ENCODE data around the gene ECHDC3. TPM values are rescaled to one million over a fixed set of nuclear protein-coding genes. Genes with fewer than 3 reads are reported as not detected.

ECHDC3 gene
- polyA plus RNA-seq, 1 donor = 11.0 TPM

GRCh38 chr10:11746883-11747539 lies 4.8 kb downstream of the ECHDC3 start:
- DNase-seq = no peak

GRCh38 chr10:11748866-11749265 lies 6.7 kb downstream of the ECHDC3 start:
- no peak for DNase-seq

DNA sequence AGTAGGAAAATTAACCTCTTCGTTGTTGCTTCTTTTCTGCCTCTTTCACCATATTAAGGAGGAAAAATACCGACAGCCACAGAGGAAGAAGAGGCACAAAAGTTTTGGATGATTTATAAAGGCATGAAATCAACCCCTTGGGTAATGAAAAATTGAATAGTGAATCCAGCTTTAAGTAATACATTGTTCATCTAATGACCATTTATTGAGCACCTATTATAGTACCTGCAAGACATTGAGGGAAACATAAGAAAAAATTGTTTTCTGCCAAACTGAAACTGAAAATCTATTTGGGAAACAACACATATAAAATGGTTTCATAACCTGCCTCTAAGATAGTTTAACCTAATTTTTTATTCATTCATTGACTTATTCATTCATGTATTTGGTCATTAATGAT lies 8.2 kb downstream of the ECHDC3 start:
- no peak for DNase-seq

DNA sequence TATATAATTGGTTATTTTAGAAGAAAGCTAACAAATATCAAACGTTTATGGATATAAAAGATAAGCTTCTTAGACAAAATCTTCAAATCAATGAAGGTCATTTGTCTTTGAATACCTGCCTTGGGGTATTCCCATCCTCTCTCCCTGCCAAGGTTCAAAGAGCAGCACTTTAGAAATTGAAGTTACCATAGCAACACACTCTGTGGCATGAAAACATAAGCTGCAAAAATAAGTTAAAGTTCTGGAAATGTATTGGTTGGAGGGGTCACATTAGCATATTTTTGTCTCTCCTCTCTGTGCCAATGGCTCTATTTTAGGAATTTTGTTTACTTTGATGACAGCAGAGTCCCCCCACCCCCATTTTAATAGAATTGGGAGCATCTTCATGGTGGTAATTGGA lies 12.0 kb downstream of the ECHDC3 start:
- no peak for DNase-seq

DNA sequence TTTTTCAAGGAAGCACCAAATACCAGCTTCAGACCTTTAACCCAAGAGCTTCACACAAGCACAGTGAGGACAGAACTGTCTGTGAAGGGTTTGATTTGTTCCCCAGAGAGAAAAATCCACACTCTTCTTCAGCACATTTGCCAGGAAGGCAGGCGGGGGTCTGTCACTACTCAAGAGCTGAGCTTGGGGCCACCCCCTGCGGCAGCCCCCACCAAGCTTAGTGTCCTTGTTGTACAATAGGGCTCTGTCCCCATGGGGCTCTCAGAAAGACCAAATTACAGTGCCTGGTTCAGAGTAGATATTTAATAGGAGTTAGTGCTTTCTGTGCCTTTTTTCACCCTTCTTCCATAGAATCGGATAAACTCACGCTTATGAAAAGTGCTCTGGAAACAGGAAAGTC lies 12.4 kb downstream of the ECHDC3 start:
- DNase-seq = no peak

DNA sequence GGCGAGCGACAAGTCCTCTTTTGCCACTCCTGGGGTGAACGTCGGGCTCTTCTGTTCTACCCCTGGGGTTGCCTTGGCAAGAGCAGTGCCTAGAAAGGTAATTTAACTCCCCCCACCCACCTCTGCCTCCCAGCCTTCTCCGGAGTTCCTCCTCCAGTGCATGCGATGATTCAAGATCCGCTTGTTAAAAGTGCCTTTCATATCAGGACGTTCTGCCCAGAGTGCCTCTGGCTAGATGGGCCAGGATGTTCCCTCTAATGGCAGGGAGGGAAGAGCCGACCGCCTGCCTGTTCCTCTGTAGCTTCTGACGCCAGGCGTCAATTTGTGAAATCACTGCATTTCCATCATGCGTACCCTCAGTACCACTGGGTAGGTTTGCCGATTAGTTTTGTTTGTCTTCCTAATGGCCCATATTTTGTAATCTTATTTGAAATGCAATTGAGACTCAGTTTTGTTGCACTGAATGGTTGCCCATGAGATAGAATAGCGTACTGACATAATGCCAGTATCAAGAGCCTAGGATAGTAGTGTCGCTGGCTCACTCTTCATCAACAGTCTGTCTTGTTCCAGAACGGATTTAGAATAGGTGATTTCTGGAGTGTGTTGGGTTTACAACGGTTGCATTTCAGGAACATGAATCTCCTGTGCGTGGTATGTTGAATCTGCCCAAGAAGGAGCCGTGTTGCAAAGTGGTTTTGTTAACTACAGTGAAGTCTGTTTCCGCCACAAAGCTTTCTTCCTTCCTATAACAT lies 13.5 kb downstream of the ECHDC3 start:
- DNase-seq = no peak

DNA sequence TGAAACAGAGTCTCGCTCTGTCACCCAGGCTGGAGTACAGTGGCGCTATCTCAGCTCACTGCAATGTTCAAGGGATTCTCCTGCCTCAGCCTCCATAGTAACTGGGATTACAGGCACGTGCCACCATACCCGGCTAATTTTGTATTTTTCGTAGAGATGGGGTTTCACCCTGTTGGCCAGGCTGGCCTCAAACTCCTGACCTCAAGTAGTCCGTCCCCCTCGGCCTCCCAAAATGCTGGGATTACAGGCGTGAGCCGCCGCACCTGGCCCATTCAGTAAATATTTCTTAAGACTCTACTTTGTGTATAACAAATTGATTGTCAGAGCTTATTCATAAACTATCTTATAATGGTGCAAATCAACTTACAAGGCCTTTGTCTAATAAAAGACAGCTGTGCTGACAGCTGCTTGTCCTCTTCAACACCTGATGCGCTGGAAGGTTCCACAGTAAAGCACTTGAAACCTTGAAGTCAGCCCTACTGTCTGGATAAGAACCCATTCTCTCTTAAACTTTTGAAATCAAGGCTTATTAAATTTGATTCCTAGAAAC lies 14.7 kb downstream of the ECHDC3 start:
- DNase-seq = no peak

DNA sequence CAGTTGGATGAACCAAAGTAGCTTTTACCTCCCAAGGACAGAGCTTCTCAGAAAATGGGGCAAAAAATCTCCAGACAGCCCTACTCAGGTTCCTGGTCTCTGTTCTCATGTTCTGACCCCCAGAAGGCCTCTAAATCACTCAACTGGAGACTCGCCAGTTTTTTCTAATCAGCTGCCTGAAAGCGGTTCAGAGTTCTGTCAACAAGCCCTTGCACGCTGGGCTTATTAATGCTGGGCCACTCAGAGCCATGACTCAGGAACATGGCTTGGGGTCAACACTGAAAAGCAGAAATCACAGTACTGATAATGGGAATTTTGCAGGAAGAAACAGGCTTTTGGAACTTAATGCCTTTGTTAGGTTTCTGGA lies 15.3 kb downstream of the ECHDC3 start:
- DNase-seq = peak; percentile 77

GRCh38 chr10:11757821-11758463 lies 15.8 kb downstream of the ECHDC3 start:
- DNase-seq = peak; percentile 81

DNA sequence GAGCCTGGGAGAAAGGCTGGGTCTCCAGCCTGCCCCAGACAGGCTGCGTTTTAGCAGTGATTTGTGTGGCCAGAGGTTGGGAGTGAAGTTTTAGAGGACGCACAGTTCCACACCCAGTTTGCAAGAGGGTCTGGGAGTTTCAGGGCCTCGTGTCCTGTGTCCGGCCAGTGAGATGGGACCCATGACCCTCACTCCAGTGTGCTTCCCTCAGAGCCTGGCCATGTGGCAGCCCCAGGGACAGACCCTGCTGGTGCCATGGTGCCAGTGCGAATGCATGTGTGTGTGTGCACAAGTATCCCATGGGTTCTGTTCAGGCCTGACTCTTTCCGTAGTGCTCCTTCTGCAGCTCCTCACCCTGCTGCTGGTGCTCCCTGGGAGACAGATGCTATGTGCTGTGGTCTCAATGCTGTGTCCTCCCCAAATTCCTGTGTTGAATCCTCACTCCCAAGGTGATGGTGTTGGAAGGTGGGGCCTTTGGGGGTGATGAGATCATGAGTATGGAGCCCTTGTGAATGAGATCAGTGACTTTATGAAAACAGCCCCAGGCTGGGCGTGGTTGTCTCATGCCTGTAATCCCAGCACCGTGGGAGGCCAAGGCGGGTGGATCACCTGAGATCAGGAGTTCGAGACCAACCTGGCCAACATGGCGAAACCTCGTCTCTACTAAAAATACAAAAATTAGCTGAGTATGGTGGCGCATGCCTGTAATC lies 16.5 kb downstream of the ECHDC3 start:
- no peak for DNase-seq

DNA sequence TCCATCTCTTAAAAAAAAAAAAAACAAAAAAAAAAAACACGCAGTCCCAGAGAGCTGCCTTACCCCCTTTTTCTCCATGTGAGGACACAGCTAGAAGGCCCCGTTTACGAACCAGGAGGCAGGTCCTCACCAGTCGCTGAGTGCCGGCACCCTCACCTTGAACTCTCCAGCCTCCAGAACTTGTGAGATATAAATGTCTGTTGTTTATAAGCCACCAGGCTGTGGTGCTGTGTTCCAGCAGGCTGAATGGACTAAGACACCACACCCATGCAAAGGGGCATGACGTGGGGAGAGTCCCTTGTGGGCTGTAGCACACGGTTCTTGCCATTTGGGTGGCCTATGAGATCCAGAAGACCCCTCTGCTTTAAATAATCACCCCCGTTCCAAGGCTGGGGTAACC lies 17.2 kb downstream of the ECHDC3 start:
- no peak for DNase-seq

DNA sequence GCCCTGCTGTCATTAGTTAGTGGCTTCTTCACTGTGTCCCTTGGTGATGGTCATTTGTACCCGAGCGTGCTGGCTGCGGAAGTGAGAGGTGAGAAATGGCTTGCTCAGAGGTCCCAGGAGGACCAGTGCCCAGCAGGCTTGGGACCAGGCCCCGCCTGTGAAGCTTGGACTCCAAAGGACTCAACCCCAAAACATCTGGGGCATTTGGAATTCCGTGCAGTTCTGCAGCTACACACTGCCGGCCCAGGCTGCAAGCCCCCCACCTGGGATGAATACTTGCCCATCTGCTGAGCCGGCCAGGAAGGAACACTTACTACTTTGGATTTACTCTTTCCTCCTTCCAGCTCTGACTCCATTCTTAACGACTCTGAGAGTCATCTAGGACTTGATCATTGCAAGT lies 18.0 kb downstream of the ECHDC3 start:
- no peak for DNase-seq

- DNase-seq = no peak
Measured at GRCh38 chr10:11760861-11761260, 18.7 kb downstream of the ECHDC3 start.

GRCh38 chr10:11761431-11761830 lies 19.2 kb downstream of the ECHDC3 start:
- no peak for DNase-seq

DNA sequence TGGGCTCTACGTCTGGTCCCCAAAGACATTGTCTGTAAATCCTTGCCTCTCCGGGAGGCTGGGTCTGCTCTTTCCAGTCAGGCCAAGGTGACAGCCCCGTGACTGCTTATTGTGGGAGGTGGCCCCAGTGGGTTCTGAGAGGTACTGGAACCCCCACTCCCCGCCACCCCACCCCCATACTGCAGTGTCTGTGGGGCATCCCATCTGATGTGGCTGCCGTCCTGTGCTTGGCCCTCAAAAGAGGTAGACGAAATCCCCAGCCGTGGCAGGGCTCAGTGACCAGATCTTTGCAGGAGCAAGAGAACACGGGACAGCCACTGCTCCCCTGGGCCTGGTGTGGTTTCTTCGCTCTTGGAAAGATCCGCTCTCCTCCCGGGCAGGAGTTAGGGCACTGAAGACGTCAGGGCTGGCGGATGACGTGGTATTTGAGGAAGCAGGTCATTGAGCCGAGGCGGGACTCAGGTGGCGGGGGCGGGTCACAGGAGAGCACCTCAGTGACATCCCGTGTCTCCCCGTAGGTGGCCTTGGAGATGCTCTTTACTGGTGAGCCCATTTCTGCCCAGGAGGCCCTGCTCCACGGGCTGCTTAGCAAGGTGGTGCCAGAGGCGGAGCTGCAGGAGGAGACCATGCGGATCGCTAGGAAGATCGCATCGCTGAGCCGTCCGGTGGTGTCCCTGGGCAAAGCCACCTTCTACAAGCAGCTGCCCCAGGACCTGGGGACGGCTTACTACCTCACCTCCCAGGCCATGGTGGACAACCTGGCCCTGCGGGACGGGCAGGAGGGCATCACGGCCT lies 20.7 kb downstream of the ECHDC3 start:
- DNase-seq = no peak

GRCh38 chr10:11763501-11763861 lies 21.3 kb downstream of the ECHDC3 start:
- no peak for DNase-seq

GRCh38 chr10:11765141-11765540 lies 23.0 kb downstream of the ECHDC3 start:
- no peak for DNase-seq

DNA sequence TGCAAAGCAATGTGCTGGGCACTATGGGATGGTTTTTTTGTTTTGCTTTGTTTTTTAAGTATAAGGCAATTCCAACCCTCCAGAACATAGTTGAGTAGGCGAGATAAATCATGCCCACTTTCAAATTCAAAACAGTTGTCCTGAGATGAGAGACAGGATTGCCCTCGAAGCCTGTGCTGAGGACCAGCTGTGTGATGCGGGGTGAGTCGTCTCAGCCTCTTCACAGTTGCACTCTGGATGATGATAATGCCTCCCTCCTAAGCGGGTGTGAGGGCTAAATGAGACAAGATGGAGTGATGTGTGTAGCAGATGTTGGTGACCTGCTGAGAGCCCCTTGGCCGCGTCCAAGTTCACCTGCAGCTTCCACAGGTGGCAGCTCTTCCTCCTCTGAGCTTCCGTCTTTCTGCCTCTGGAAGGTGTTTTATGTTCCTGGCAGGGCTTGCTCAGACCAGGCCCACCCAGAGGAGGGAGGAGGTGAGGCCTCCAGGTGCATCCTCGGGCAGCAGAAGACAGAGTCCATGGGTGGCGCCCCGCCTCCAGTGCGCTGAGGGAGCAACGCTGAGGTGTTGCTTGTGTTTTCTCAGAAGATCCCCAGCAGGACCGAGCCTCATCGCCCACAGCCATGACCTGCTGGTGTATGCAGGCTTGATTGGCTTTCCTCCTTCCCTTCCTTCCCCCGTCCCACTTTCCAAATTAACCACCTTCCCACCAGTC lies 30.6 kb downstream of the ECHDC3 start:
- DNase-seq = no peak

GRCh38 chr10:11773761-11774441 lies 31.7 kb downstream of the ECHDC3 start:
- peak; percentile 49 for DNase-seq

GRCh38 chr10:11775412-11775811 lies 33.2 kb downstream of the ECHDC3 start:
- DNase-seq = no peak
